GM19043 (cell line): ENCODE measurements around the gene NR1D2.
"Not testable (repeated sequence)": the region's sequence is repeated elsewhere in the genome, so short reads cannot be mapped to it uniquely, and the experiment has no call there.

Experiments
- ATAC-seq: cut with Tn5 transposase; IDR thresholded peaks from one replicate; pipeline ENCODE4 v1.9.1; 2021; ENCODE audit warnings: low read depth; ENCODE audit not compliant: unreplicated experiment

NR1D2 gene

GRCh38 chr3:23944861-23945662 lies at the start of gene NR1D2:
Gene NR1D2, plus strand, starts transcription at chr3:23945286. Its CDS starts 293 bp downstream, at chr3:23945579.
- ATAC-seq = peak; percentile 54

GRCh38 chr3:23900744-23901143 lies 44.3 kb upstream of the NR1D2 start:
- ATAC-seq = no peak

DNA sequence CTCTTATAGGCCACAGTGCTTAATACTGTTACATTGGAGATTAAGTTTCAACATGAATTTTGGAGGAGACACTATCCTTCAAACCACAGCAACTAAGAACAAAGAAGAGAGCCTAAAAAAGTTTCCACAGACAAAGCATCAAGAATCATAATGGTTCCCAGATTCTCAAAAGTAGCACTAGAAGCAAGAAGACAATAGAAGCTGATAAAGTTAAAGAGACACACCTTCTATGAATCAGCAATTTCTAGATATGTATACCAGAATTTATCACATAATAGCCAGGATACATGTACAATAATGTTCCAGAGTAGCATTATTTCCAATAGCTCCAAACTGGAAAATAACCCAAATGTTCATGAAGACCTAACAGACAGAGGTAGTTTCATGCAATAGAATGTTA lies 40.5 kb upstream of the NR1D2 start:
- no peak for ATAC-seq

DNA sequence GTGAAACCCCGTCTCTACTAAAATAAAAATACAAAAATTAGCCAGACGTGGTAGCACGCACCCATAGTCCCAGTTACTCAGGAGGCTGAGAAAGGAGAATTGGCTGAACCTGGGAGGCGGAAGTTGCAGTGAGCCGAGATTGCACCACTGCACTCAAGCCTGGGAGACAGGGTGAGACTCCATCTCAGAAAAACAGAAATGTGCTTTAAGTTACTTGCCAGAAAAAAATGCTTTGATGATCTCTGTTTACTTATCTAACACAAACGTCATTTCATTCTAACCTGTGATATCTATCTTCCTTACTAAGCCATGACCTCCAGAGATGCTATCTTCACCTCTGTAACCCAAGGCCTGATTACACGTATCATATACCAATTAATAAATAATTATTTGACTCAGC lies 35.7 kb upstream of the NR1D2 start:
- no peak for ATAC-seq

- no peak for ATAC-seq
Measured at GRCh38 chr3:23911397-23911796, 33.7 kb upstream of the NR1D2 start.

DNA sequence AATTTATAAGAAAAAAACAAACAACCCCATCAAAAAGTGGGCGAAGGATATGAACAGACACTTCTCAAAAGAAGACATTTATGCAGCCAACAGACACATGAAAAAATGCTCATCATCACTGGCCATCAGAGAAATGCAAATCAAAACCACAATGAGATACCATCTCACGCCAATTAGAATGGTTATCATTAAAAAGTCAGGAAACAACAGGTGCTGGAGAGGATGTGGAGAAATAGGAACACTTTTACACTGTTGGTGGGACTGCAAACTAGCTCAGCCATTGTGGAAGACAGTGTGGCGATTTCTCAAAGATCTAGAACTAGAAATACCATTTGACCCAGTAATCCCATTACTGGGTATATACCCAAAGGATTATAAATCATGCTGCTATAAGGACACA lies 32.8 kb upstream of the NR1D2 start:
- ATAC-seq = not testable (repeated sequence)

GRCh38 chr3:23913182-23913581 lies 31.9 kb upstream of the NR1D2 start:
- no peak for ATAC-seq

DNA sequence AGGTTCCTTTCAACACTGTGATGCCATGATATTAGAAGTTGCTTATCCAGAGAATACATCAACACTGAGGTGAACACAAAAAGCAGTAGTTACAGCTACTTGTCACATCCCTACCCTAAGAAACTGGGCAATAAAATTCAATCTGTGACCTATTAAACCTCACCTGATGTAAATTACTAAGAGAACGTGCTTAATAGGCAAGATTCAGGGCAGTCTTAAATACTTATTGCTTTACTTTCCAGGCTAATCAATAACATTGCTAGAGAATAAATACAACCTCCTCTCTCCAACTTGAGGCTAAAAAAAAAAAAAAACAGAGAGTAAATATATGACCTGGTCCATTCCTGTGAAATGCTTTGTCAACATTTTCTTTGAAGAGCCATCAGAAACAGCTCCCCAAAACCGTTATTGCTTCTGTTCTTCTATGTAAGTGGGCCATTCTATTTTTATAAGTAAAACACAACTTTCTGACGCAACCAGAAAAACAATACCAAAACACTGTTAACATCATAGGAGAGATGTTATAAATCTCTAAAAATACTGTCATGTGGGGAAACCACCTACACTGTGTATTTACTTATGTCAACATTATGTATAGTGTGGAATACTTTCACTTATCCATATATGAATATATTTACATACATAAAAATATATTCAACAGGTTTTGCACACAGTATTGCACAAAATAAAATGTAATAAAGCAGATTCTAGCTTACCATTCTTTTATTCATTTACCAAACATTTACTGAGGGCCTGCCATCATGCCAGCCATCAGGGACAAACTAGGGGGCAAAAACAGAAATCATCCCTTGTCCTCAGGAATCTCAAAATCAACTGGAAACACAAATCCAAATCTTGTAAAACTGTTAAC lies 31.0 kb upstream of the NR1D2 start:
- ATAC-seq = no peak

GRCh38 chr3:23915537-23916108 lies 29.5 kb upstream of the NR1D2 start:
- ATAC-seq = no peak

DNA sequence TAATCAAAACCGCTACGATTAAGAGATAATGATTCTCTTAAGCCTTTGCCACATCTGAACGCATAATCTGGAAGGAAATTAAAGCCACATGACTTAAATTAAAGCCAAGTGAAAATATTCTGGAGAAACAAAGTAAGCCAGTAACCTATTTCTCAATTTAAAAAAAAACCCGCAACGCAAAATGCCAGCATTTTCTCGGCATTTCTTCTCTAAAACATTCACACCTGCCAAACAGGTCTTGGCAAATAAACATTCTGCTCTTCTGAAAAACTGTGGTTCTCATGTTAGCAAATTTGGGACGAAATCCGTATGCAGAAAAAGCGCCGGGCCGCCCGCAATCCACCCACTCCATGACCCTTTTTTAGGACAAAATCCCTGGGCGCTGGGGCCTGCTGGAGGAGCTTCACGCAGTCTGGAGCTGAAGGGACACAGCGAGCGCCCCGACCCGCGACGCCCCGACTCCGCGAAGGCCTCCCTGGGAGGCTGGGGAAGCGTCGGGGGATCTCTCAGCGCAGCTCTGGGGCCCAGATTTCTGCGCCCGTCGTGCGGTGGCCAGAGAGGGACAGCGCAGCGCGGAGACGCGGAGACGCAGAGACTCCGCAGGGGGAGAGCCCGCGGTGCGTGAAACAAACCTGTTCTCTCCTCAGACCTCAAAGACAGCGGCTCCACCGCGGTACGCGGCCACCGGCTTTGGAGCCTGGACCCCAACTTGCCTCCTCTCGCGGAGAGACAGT lies 28.8 kb upstream of the NR1D2 start:
- peak; percentile 33 for ATAC-seq

GRCh38 chr3:23916886-23917678 lies 28.0 kb upstream of the NR1D2 start, which contains the start of the genes NKIRAS1 and RPL15:
Gene NKIRAS1, minus strand, starts transcription at chr3:23916990. Its CDS starts 6,086 bp downstream, at chr3:23910904.
Gene RPL15, plus strand, starts transcription at chr3:23917132. Its CDS starts 728 bp downstream, at chr3:23917860.
- peak; percentile 92 for ATAC-seq

DNA sequence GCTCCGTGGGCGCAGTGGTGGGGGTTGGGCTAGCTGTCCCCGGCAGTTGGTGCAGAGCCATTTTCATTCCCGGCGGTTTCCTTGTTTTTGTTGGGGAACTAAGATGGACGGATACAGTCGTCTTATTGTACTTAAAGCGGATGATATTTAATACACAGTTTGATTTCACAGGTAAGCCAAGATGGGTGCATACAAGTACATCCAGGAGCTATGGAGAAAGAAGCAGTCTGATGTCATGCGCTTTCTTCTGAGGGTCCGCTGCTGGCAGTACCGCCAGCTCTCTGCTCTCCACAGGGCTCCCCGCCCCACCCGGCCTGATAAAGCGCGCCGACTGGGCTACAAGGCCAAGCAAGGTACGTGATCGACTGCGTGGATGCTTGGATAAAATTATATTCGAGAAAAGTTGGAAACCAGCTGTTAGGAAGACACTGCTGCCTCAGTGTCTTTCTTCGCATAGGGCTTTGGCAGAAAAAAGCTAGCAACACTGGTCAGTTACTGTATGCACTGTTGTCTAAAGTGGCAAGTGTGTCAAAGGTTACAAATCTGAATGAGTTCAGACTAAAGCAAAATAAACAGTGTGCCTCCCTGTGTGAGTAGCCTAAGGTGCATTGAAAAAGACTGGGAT lies 27.3 kb upstream of the NR1D2 start:
- not testable (repeated sequence) for ATAC-seq

DNA sequence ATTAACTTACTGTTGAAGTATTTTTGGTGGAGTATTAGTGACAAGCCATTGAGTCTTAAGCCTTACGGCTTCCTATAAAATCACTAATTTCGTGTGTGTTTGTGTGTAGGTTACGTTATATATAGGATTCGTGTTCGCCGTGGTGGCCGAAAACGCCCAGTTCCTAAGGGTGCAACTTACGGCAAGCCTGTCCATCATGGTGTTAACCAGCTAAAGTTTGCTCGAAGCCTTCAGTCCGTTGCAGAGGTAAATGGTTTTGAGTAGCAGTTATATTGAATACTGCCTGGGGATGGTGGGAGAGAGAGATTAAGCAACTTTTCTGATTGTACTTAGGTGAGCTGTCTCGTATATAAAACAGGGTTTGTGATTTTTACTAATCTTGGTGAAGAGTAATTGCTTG lies 26.8 kb upstream of the NR1D2 start:
- not testable (repeated sequence) for ATAC-seq

DNA sequence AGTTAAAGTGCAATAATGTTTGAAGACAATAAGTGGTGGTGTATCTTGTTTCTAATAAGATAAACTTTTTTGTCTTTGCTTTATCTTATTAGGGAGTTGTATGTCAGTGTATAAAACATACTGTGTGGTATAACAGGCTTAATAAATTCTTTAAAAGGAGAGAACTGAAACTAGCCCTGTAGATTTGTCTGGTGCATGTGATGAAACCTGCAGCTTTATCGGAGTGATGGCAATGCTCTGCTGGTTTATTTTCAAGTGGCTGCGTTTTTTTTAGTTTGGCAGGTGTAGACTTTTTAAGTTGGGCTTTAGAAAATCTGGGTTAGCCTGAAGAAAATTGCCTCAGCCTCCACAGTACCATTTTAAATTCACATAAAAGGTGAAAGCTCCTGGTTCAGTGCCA lies 25.5 kb upstream of the NR1D2 start:
- no peak for ATAC-seq

DNA sequence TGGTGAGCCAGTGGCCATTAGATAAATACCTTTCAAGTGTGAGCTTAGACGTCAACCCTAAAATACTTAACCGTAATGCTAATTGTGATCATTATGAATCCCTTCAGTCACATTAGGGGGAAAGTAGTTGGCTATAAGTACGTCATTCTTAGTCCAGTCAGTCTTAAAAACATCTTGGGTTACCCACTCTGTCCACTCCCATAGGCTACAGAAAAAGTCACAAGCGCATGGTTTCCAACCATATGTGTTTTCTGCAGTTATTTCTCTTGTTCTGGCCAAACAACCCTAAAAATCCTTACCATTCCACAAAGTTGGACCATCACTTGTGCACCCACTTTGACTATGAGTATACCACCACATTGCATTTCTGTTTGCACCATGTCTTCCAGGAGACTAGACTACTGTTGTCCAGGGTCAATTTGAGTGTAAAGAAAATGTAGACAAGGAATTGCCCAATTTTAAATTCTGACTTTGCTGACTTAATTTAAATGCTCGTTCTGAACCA lies 24.9 kb upstream of the NR1D2 start:
- no peak for ATAC-seq

GRCh38 chr3:23921052-23921511 lies 24.0 kb upstream of the NR1D2 start:
- no peak for ATAC-seq

DNA sequence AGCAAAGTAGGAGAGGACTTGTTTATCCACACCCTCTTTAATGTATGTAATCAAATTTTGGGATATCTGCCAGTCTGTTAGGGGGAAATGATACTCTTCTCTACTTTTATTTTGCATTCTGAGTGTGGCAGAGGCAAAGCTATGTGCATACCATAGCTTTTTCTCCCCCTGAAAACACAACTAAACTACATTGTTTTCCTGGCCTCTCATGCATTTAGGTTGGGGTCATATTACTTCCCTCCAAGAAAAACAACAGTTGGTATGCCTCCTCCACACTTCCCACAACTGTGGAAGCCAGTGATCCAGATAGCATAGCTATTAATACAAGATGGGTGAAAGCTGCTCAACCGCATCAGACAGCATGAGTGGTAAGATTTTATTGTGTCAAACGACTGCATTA lies 21.3 kb upstream of the NR1D2 start:
- no peak for ATAC-seq

- ATAC-seq = no peak
Measured at GRCh38 chr3:23926246-23926645, 18.8 kb upstream of the NR1D2 start.

DNA sequence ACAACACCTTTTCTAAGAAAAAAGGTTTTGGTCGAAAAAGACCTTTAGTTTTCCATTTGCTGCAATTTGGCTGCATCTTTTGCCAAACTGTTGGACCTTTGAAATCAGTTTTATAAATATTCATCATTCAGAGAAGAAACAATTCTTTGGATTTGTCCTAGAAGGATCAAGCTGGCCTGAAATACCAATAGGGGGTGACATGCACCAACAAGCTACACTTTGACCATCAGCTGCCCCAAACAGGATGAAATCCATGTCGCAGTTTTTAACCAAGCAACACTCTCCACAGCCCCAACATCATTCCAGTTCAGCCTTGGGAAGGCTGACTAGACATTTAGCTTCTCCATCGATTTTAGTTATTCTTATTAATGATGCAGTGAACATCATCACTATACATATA lies 18.4 kb upstream of the NR1D2 start:
- no peak for ATAC-seq
